GM23338 (cell line): ENCODE data around the gene LAYN. TPM values are rescaled to one million over a fixed set of nuclear protein-coding genes. Genes with fewer than 3 reads are reported as not detected.

Source experiments
- ATAC-seq: fragments of 200-7000 bp; cut with Tn5 transposase; 3 replicates; pipeline ENCODE4 v1.9.1; 2020
- DNase-seq: peaks from one replicate; pipeline ENCODE4 v3.0.0-alpha.2; 2015; ENCODE audit warnings: low spot score
- H2AFZ ChIP-seq: fragments of 200-600 bp; sonication (generic); 2 replicates; pipeline ENCODE4 v1.8.0; 2016; ENCODE audit warnings: antibody characterized with exemption, mild to moderate bottlenecking, moderate library complexity
- H3F3A ChIP-seq: fragments of 200-600 bp; sonication (generic); replicated peaks from 2 replicates; pipeline ENCODE4 v1.8.0; 2017; ENCODE audit warnings: antibody characterized with exemption, mixed run types, low read depth
- H3K27ac ChIP-seq: fragments of 200-600 bp; sonication (generic); 2 replicates; pipeline ENCODE4 v1.6.1; 2016; ENCODE audit warnings: low read depth
- H3K27me3 ChIP-seq: fragments of 200-600 bp; sonication (generic); 2 replicates; pipeline ENCODE4 v1.8.0; 2016; ENCODE audit warnings: mild to moderate bottlenecking, mixed run types, moderate library complexity; ENCODE audit not compliant: insufficient read depth
- H3K36me3 ChIP-seq: fragments of 200-600 bp; sonication (generic); 2 replicates; pipeline ENCODE4 v1.8.0; 2016; ENCODE audit warnings: mild to moderate bottlenecking; ENCODE audit not compliant: insufficient read depth
- H3K4me1 ChIP-seq: fragments of 200-600 bp; sonication (generic); 2 replicates; pipeline ENCODE4 v1.8.0; 2016; ENCODE audit warnings: mild to moderate bottlenecking, moderate library complexity; ENCODE audit not compliant: insufficient read depth
- H3K4me2 ChIP-seq: fragments of 200-600 bp; sonication (generic); 2 replicates; pipeline ENCODE4 v1.7.1; 2017; ENCODE audit warnings: mixed run types
- H3K4me3 ChIP-seq: fragments of 200-600 bp; sonication (generic); 2 replicates; pipeline ENCODE4 v1.6.1; 2016; ENCODE audit warnings: mixed run types
- H3K79me2 ChIP-seq: fragments of 200-600 bp; sonication (generic); replicated peaks from 2 replicates; pipeline ENCODE4 v1.8.0; 2017; ENCODE audit warnings: mild to moderate bottlenecking; ENCODE audit not compliant: insufficient read depth
- H3K9me2 ChIP-seq: fragments of 200-600 bp; sonication (generic); 2 replicates; pipeline ENCODE4 v1.8.0; 2017; ENCODE audit not compliant: insufficient read depth
- H4K20me1 ChIP-seq: fragments of 200-600 bp; sonication (generic); replicated peaks from 2 replicates; pipeline ENCODE4 v1.8.0; 2017; ENCODE audit warnings: mild to moderate bottlenecking; ENCODE audit not compliant: insufficient read depth
- H3K27ac Mint-ChIP-seq: 2 replicates; pipeline ENCODE4 v1.8.0; 2020; ENCODE audit warnings: inconsistent platforms, mild to moderate bottlenecking, moderate library complexity, mixed read lengths
- H3K27me3 Mint-ChIP-seq: 3 replicates; pipeline ENCODE4 v1.8.0; 2022; ENCODE audit warnings: low read depth, mild to moderate bottlenecking, moderate library complexity, mixed read lengths, inconsistent platforms; ENCODE audit not compliant: insufficient read depth, poor library complexity
- H3K36me3 Mint-ChIP-seq: 3 replicates; pipeline ENCODE4 v1.8.0; 2021; ENCODE audit warnings: low read depth, mild to moderate bottlenecking, inconsistent platforms, moderate library complexity, mixed read lengths
- H3K4me1 Mint-ChIP-seq: 3 replicates; pipeline ENCODE4 v1.8.0; 2020; ENCODE audit warnings: mild to moderate bottlenecking, inconsistent platforms, mixed read lengths
- H3K4me3 Mint-ChIP-seq: 3 replicates; pipeline ENCODE4 v1.8.0; 2021; ENCODE audit warnings: moderate library complexity, mild to moderate bottlenecking, inconsistent platforms, mixed read lengths
- H3K9me3 Mint-ChIP-seq: 3 replicates; pipeline ENCODE4 v1.8.0; 2020; ENCODE audit warnings: moderate library complexity, mild to moderate bottlenecking, inconsistent platforms, mixed read lengths
- EZH2 ChIP-seq: fragments of 200-600 bp; sonication (generic); IDR thresholded peaks from one replicate; pipeline ENCODE4 v1.8.0; 2017; ENCODE audit warnings: antibody characterized with exemption, mild to moderate bottlenecking, low read depth; ENCODE audit not compliant: unreplicated experiment
- EZH2phosphoT487 ChIP-seq: fragments of 200-600 bp; sonication (generic); IDR thresholded peaks from one replicate; pipeline ENCODE4 v1.8.1; 2018; ENCODE audit warnings: antibody characterized with exemption; ENCODE audit not compliant: unreplicated experiment
- POLR2AphosphoS5 ChIP-seq: IDR thresholded peaks from 2 replicates; pipeline ENCODE4 v1.6.1; 2016; ENCODE audit warnings: antibody characterized with exemption, low read depth
- STAT1 ChIP-seq: IDR thresholded peaks from one replicate; pipeline ENCODE4 v1.6.1; 2016; ENCODE audit warnings: antibody characterized with exemption; ENCODE audit not compliant: unreplicated experiment
- ZNF114 ChIP-seq: fragments of 250-450 bp; sonication (Bioruptor Pico); IDR thresholded peaks from 2 replicates; pipeline ENCODE4 v1.5.0; 2020; ENCODE audit warnings: mild to moderate bottlenecking, moderate library complexity
- ZNF331 ChIP-seq: fragments of 250-450 bp; sonication (Bioruptor Pico); IDR thresholded peaks from 2 replicates; pipeline ENCODE4 v1.5.0; 2020; ENCODE audit warnings: low read depth, mild to moderate bottlenecking, moderate library complexity
- polyA plus RNA-seq: library from polyadenylated mRNA; unstranded; fragments of >200 nt; fragmentation: Nextera tagmentation; extraction: Ambion mirVana; gene quantifications from 2 replicates; pipeline ENCODE4 v1.2.1, GENCODE V29; 2016
- total RNA-seq: library from RNA; depleted of rRNA; stranded (reverse); fragments of >200 nt; shearing (Covaris generic); gene quantifications from 2 replicates; pipeline ENCODE4 v1.2.3, GENCODE V29; 2014
- TF ChIP-seq, protein P1 (sequence below): fragments of 250-450 bp; sonication (Bioruptor Pico); IDR thresholded peaks from 2 replicates; pipeline ENCODE4 v1.5.0; 2020; ENCODE audit warnings: mild to moderate bottlenecking, moderate library complexity
- TF ChIP-seq, protein P2 (sequence below), 2 experiments: fragments of 200-600 bp in 1 of 2; sonication (generic) in 1 of 2; conservative IDR thresholded peaks; 2 replicates each; pipeline versions ENCODE4 v1.5.1 to v1.6.1; 2016 to 2017; ENCODE audit warnings: antibody characterized with exemption in 2 of 2, low read depth in 2 of 2, mild to moderate bottlenecking in 2 of 2, moderate library complexity in 1 of 2
- TF ChIP-seq, protein P3 (sequence below): IDR thresholded peaks from 2 replicates; pipeline ENCODE4 v1.6.1; 2016; ENCODE audit warnings: antibody characterized with exemption

The LAYN gene
- total and polyA plus RNA-seq, 2 experiments from 2014 or later, result 6.8 to 7.9 TPM

DNA sequence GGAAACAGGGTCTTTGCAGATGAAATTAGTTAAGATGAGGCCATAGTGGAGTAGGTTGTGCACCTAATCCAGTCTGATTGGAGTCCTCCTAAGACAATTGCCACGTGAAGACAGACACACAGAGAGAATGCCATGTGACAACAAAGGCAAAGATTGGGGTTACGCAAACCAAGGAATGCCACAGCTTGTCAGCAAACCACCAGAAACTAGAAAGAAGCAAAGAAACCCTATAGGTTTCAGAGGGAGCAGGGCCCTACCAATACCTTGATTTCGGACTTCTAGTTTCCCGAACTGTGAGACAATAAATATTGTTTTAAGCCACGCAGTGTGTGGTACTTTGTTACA is 8.2 kb upstream of the LAYN start (continued):
- TF ChIP-seq, protein P1, sequence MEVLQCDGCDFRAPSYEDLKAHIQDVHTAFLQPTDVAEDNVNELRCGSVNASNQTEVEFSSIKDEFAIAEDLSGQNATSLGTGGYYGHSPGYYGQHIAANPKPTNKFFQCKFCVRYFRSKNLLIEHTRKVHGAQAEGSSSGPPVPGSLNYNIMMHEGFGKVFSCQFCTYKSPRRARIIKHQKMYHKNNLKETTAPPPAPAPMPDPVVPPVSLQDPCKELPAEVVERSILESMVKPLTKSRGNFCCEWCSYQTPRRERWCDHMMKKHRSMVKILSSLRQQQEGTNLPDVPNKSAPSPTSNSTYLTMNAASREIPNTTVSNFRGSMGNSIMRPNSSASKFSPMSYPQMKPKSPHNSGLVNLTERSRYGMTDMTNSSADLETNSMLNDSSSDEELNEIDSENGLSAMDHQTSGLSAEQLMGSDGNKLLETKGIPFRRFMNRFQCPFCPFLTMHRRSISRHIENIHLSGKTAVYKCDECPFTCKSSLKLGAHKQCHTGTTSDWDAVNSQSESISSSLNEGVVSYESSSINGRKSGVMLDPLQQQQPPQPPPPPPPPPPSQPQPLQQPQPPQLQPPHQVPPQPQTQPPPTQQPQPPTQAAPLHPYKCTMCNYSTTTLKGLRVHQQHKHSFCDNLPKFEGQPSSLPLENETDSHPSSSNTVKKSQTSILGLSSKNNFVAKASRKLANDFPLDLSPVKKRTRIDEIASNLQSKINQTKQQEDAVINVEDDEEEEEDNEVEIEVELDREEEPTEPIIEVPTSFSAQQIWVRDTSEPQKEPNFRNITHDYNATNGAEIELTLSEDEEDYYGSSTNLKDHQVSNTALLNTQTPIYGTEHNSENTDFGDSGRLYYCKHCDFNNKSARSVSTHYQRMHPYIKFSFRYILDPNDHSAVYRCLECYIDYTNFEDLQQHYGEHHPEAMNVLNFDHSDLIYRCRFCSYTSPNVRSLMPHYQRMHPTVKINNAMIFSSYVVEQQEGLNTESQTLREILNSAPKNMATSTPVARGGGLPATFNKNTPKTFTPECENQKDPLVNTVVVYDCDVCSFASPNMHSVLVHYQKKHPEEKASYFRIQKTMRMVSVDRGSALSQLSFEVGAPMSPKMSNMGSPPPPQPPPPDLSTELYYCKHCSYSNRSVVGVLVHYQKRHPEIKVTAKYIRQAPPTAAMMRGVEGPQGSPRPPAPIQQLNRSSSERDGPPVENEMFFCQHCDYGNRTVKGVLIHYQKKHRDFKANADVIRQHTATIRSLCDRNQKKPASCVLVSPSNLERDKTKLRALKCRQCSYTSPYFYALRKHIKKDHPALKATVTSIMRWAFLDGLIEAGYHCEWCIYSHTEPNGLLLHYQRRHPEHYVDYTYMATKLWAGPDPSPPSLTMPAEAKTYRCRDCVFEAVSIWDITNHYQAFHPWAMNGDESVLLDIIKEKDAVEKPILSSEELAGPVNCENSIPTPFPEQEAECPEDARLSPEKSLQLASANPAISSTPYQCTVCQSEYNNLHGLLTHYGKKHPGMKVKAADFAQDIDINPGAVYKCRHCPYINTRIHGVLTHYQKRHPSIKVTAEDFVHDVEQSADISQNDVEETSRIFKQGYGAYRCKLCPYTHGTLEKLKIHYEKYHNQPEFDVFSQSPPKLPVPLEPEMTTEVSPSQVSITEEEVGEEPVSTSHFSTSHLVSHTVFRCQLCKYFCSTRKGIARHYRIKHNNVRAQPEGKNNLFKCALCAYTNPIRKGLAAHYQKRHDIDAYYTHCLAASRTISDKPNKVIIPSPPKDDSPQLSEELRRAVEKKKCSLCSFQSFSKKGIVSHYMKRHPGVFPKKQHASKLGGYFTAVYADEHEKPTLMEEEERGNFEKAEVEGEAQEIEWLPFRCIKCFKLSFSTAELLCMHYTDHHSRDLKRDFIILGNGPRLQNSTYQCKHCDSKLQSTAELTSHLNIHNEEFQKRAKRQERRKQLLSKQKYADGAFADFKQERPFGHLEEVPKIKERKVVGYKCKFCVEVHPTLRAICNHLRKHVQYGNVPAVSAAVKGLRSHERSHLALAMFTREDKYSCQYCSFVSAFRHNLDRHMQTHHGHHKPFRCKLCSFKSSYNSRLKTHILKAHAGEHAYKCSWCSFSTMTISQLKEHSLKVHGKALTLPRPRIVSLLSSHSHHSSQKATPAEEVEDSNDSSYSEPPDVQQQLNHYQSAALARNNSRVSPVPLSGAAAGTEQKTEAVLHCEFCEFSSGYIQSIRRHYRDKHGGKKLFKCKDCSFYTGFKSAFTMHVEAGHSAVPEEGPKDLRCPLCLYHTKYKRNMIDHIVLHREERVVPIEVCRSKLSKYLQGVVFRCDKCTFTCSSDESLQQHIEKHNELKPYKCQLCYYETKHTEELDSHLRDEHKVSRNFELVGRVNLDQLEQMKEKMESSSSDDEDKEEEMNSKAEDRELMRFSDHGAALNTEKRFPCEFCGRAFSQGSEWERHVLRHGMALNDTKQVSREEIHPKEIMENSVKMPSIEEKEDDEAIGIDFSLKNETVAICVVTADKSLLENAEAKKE (CRISPR knock-in tag), result no peak
- TF ChIP-seq EZH2phosphoT487, result no peak
- TF ChIP-seq, protein P2, sequence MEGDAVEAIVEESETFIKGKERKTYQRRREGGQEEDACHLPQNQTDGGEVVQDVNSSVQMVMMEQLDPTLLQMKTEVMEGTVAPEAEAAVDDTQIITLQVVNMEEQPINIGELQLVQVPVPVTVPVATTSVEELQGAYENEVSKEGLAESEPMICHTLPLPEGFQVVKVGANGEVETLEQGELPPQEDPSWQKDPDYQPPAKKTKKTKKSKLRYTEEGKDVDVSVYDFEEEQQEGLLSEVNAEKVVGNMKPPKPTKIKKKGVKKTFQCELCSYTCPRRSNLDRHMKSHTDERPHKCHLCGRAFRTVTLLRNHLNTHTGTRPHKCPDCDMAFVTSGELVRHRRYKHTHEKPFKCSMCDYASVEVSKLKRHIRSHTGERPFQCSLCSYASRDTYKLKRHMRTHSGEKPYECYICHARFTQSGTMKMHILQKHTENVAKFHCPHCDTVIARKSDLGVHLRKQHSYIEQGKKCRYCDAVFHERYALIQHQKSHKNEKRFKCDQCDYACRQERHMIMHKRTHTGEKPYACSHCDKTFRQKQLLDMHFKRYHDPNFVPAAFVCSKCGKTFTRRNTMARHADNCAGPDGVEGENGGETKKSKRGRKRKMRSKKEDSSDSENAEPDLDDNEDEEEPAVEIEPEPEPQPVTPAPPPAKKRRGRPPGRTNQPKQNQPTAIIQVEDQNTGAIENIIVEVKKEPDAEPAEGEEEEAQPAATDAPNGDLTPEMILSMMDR (conservative IDR thresholded peaks at IDR 0.05; ENCODE audit: low read depth in 2 of 2), result no peak
- no peak for TF ChIP-seq ZNF331 (CRISPR knock-in tag)
- TF ChIP-seq POLR2AphosphoS5, result no peak
- TF ChIP-seq, protein P3, sequence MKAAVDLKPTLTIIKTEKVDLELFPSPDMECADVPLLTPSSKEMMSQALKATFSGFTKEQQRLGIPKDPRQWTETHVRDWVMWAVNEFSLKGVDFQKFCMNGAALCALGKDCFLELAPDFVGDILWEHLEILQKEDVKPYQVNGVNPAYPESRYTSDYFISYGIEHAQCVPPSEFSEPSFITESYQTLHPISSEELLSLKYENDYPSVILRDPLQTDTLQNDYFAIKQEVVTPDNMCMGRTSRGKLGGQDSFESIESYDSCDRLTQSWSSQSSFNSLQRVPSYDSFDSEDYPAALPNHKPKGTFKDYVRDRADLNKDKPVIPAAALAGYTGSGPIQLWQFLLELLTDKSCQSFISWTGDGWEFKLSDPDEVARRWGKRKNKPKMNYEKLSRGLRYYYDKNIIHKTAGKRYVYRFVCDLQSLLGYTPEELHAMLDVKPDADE, result no peak

DNA sequence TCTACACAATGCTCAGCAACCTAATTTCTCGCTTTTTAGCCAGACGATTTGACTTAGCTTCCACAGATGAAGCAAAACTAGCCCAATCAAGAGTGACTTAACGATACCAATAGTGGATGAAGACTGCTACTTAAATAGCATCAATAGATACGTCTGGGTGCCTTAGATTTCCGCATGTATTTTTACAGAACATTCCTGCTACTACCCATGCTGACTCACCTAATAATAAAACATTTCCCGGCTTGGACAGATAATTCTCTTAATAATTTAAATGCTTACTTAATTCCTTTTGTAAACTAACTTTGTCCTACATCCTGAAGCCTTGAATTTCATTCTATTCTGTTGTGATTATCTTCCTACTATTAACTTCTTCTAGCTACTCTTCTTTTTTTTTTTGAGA is 5.2 kb upstream of the LAYN start:
- H3K27me3 ChIP-seq, result peaks cover 27% of the 10 kb centered on the region
- Mint-ChIP-seq H3K4me1 (peaks cover 23% of the 10 kb centered on the region; the same call in 2 of the 3 replicates), H3K27ac (no peak overlapping the region), H3K27me3 (peaks cover 30% of the 10 kb centered on the region), H3K9me3 (no peaks in the 10 kb centered on the region; the same call in 2 of the 3 replicates), H3K4me3 (no peak overlapping the region), H3K36me3 (no peaks in the 10 kb centered on the region; the same call in 2 of the 3 replicates)
- H3K27ac ChIP-seq, result no peak overlapping the region
- H3K4me1 ChIP-seq, result peaks cover 16% of the 10 kb centered on the region
- no peaks in the 10 kb centered on the region for H3F3A ChIP-seq
- no peaks in the 10 kb centered on the region for H3K79me2 ChIP-seq
- H4K20me1 ChIP-seq, result no peaks in the 10 kb centered on the region
- no peaks in the 10 kb centered on the region; the same call in 1 of the 2 replicates for H3K9me2 ChIP-seq
- ATAC-seq, result no peak
- no peaks in the 10 kb centered on the region for H3K36me3 ChIP-seq
- no peak overlapping the region for H3K4me3 ChIP-seq
- H3K4me2 ChIP-seq, result no peak overlapping the region
- H2AFZ ChIP-seq, result no peak overlapping the region
- DNase-seq, result no peak
- TF ChIP-seq POLR2AphosphoS5 (no peak), ZNF114 (no peak), STAT1 (no peak), EZH2 (no peak)
- TF ChIP-seq, protein P2 (conservative IDR thresholded peaks at IDR 0.05; ENCODE audit: low read depth in 2 of 2), result no peak
- TF ChIP-seq, protein P3, result no peak
